GM18868 (cell line): ENCODE data around the gene DNAJB6.

ENCODE experiments used
- ATAC-seq: cut with Tn5 transposase; IDR thresholded peaks from one replicate; pipeline ENCODE4 v1.9.1; 2021; ENCODE audit warnings: mild to moderate bottlenecking, moderate library complexity; ENCODE audit not compliant: unreplicated experiment

DNAJB6 gene

GRCh38 chr7:157362729-157363128 is 25.9 kb downstream of the DNAJB6 start:
- no peak for ATAC-seq

- ATAC-seq = no peak
Measured at GRCh38 chr7:157366722-157367121, 29.9 kb downstream of the DNAJB6 start.

GRCh38 chr7:157368955-157369354 is 32.2 kb downstream of the DNAJB6 start:
- ATAC-seq = no peak

GRCh38 chr7:157370742-157371141 is 33.9 kb downstream of the DNAJB6 start:
- no peak for ATAC-seq

- ATAC-seq = no peak
Measured at GRCh38 chr7:157371296-157371695, 34.5 kb downstream of the DNAJB6 start.

GRCh38 chr7:157372300-157373232 is 35.8 kb downstream of the DNAJB6 start:
- no peak for ATAC-seq

- ATAC-seq = no peak
Measured at GRCh38 chr7:157373493-157373892, 36.7 kb downstream of the DNAJB6 start.

- no peak for ATAC-seq
Measured at GRCh38 chr7:157375410-157375809, 38.6 kb downstream of the DNAJB6 start.

GRCh38 chr7:157377436-157378124 is 40.8 kb downstream of the DNAJB6 start:
- ATAC-seq = no peak

- ATAC-seq = no peak
Measured at GRCh38 chr7:157378390-157378789, 41.6 kb downstream of the DNAJB6 start.

- ATAC-seq = no peak
Measured at GRCh38 chr7:157379493-157379892, 42.7 kb downstream of the DNAJB6 start.

GRCh38 chr7:157380416-157380815 is 43.6 kb downstream of the DNAJB6 start:
- ATAC-seq = no peak

GRCh38 chr7:157383868-157384267 is 47.1 kb downstream of the DNAJB6 start:
- no peak for ATAC-seq

- ATAC-seq = no peak
Measured at GRCh38 chr7:157384301-157384700, 47.5 kb downstream of the DNAJB6 start.

- peak; percentile 84 for ATAC-seq
Measured at GRCh38 chr7:157386979-157387800, 50.4 kb downstream of the DNAJB6 start.

GRCh38 chr7:157388301-157388700 is 51.5 kb downstream of the DNAJB6 start:
- no peak for ATAC-seq

- no peak for ATAC-seq
Measured at GRCh38 chr7:157389951-157390730, 53.3 kb downstream of the DNAJB6 start.

- no peak for ATAC-seq
Measured at GRCh38 chr7:157391036-157391710, 54.4 kb downstream of the DNAJB6 start.

- no peak for ATAC-seq
Measured at GRCh38 chr7:157392256-157393037, 55.6 kb downstream of the DNAJB6 start.
